ENCODE measurements around the gene TRIP13. TPM values are rescaled to one million over a fixed set of nuclear protein-coding genes. Genes with fewer than 3 reads are reported as not detected.
"Not testable (repeated sequence)": the region's sequence is repeated elsewhere in the genome, so short reads cannot be mapped to it uniquely, and the experiment has no call there.

The TRIP13 gene
- total RNA-seq, 4 donors from 2014 or later, result 0.41 to 1.6 (median 0.50) TPM

DNA sequence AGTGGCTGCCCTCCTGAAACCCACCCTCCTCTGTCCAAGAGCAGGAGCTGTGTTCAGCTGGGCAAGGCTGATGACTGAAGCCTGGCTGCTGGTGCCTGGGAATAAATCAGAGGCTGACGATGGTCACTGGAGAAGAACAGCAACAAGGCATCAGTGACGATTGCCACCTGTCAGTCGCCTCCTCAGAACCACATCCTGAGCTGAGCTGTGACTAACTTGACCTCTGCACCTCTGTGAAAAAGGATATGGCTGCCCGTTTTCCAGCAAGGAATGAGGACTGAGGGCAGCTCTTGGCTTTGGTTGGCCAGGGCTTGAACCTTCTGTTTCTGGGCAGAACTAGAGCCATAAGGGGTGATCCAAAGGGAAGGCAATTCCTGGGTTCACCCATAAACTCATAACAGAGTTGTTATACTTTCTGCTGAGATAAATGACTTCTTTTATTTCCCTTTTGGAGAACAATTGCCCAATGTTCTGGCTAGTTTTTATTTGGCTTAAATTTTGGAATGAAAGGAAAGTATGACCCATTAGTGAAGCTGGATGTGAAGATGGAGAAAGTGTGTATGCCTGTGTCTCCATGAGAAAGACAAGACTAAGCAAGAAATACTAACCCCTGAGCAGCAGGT lies 40.1 kb downstream of the TRIP13 start:
- in situ Hi-C loops (cut with MboI; ENCODE audit: low sequenced_read_pairs in 4 of 4), result loop anchor here in 1 of 4 donors (25.0 kb wide), 1 partner anchor 230 kb away; no protein-coding TSS in a partner anchor
- Histone ChIP-seq H3K9me3 (no peaks in the 10 kb centered on the region), H3K36me3 (no peaks in the 10 kb centered on the region), H3K27ac (no peak overlapping the region), H3K4me3 (no peak overlapping the region), H3K4me1 (no peaks in the 10 kb centered on the region), H3K27me3 (peaks cover 3 to 5% (median 5%) of the 10 kb centered on the region in 3 donors)
- intact Hi-C loops (cut with DNase I; ENCODE audit: low total_unique reads), result no loop called here
- ATAC-seq, result no peak
- no peak for TF ChIP-seq POLR2A (IDR thresholded peaks at IDR 0.05)
- TF ChIP-seq, protein P1, sequence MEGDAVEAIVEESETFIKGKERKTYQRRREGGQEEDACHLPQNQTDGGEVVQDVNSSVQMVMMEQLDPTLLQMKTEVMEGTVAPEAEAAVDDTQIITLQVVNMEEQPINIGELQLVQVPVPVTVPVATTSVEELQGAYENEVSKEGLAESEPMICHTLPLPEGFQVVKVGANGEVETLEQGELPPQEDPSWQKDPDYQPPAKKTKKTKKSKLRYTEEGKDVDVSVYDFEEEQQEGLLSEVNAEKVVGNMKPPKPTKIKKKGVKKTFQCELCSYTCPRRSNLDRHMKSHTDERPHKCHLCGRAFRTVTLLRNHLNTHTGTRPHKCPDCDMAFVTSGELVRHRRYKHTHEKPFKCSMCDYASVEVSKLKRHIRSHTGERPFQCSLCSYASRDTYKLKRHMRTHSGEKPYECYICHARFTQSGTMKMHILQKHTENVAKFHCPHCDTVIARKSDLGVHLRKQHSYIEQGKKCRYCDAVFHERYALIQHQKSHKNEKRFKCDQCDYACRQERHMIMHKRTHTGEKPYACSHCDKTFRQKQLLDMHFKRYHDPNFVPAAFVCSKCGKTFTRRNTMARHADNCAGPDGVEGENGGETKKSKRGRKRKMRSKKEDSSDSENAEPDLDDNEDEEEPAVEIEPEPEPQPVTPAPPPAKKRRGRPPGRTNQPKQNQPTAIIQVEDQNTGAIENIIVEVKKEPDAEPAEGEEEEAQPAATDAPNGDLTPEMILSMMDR (IDR thresholded peaks at IDR 0.05 in 4 of 5, conservative IDR thresholded peaks at IDR 0.05 in 1 of 5), result no peak
- no peak for DNase-seq

- no peak overlapping the region for H3K4me3 ChIP-seq
- in situ Hi-C loops (cut with MboI; ENCODE audit: low sequenced_read_pairs in 4 of 4), result loop anchor here in 1 of 4 donors (25.0 kb wide), 1 partner anchor 229 kb away; no protein-coding TSS in a partner anchor
- no peak for TF ChIP-seq POLR2A (IDR thresholded peaks at IDR 0.05)
- TF ChIP-seq, protein P1 (IDR thresholded peaks at IDR 0.05 in 4 of 5, conservative IDR thresholded peaks at IDR 0.05 in 1 of 5), result no peak
- peaks cover 0 to 3% (median 2%) of the 10 kb centered on the region in 3 donors for H3K27me3 ChIP-seq
- H3K27ac ChIP-seq, result no peak overlapping the region
- H3K4me1 ChIP-seq, result no peaks in the 10 kb centered on the region
- intact Hi-C loops (cut with DNase I; ENCODE audit: low total_unique reads), result no loop called here
- H3K9me3 ChIP-seq, result no peaks in the 10 kb centered on the region
- ATAC-seq (no peak), DNase-seq (no peak)
- no peaks in the 10 kb centered on the region for H3K36me3 ChIP-seq
Measured at GRCh38 chr5:933251-933861, 40.7 kb downstream of the TRIP13 start.

- ATAC-seq; H3K27ac ChIP-seq; H3K9me3 ChIP-seq; DNase-seq; H3K4me1 ChIP-seq; H3K36me3 ChIP-seq; H3K27me3 ChIP-seq; H3K4me3 ChIP-seq; intact Hi-C loops (cut with DNase I; ENCODE audit: low total_unique reads): not testable (repeated sequence)
- in situ Hi-C loops (cut with MboI; ENCODE audit: low sequenced_read_pairs in 4 of 4), result loop anchor here in 1 of 4 donors (25.0 kb wide), 1 partner anchor 228 kb away; no protein-coding TSS in a partner anchor
Measured at GRCh38 chr5:933951-934350, 41.3 kb downstream of the TRIP13 start.

DNA sequence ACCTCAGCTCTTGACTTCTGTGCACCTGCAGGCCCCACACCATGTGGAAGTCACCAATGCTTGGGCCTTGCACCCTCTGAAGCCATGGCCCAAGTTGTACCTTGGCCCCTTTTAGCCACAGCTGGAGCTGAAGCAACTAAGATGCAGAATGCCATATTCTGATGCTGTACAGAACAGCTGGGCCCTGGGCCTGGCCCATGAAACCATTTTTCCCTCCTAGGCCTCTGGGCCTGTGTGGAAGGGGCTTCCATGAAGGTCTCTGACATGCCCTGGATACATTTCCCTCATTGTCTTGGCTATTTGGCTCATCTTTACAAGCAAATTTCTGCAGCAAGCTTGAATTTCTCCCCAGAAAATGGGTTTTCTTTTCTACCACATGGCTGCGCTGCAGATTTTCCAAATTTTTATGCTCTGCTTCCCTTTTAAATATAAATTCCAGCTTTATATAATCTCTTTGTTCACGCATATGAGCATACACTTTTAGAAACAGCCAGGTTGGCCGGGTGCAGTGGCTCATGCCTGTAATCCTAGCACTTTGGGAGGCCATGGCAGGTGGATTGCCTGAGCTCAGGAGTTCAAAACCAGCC lies 41.8 kb downstream of the TRIP13 start:
- H3K9me3 ChIP-seq; H3K36me3 ChIP-seq; H3K4me1 ChIP-seq; H3K4me3 ChIP-seq; DNase-seq; H3K27ac ChIP-seq; H3K27me3 ChIP-seq; intact Hi-C loops (cut with DNase I; ENCODE audit: low total_unique reads); ATAC-seq: not testable (repeated sequence)
- in situ Hi-C loops (cut with MboI; ENCODE audit: low sequenced_read_pairs in 4 of 4), result loop anchor here in 1 of 4 donors (25.0 kb wide), 1 partner anchor 228 kb away; no protein-coding TSS in a partner anchor

GRCh38 chr5:935510-936084 lies 42.9 kb downstream of the TRIP13 start:
- in situ Hi-C loops (cut with MboI; ENCODE audit: low sequenced_read_pairs in 4 of 4) (loop anchor here in 1 of 4 donors (25.0 kb wide), 1 partner anchor 227 kb away; no protein-coding TSS in a partner anchor), intact Hi-C loops (cut with DNase I; ENCODE audit: low total_unique reads) (no loop called here)
- no peak for DNase-seq
- Histone ChIP-seq H3K27ac (no peak overlapping the region), H3K9me3 (no peaks in the 10 kb centered on the region), H3K4me3 (no peak overlapping the region), H3K36me3 (no peaks in the 10 kb centered on the region), H3K27me3 (peaks cover 0 to 3% (median under 1%) of the 10 kb centered on the region in 3 donors), H3K4me1 (no peaks in the 10 kb centered on the region)
- ATAC-seq, result no peak
- no peak for TF ChIP-seq POLR2A (IDR thresholded peaks at IDR 0.05)
- TF ChIP-seq, protein P1 (IDR thresholded peaks at IDR 0.05 in 4 of 5, conservative IDR thresholded peaks at IDR 0.05 in 1 of 5), result no peak

Data from gastrocnemius medialis (tissue), 4 donors.